Smooth muscle cell (in vitro differentiated cells): ENCODE results near the gene SCCPDH. TPM values are rescaled to one million over a fixed set of nuclear protein-coding genes. Genes with fewer than 3 reads are reported as not detected.

Experiments used
- DNase-seq: peaks from one replicate; lab custom pipeline; 2025; ENCODE audit not compliant: unreplicated experiment; lab: John Stamatoyannopoulos, UW
- H2AFZ ChIP-seq: fragments of 200-600 bp; sonication (generic); 2 replicates; pipeline ENCODE4 v1.6.0; 2016; ENCODE audit warnings: antibody characterized with exemption, low read depth, mild to moderate bottlenecking
- H3F3A ChIP-seq: fragments of 200-600 bp; sonication (generic); 2 replicates; pipeline ENCODE4 v1.6.0; 2017; ENCODE audit warnings: antibody characterized with exemption, low read depth
- H3K27ac ChIP-seq: fragments of 200-600 bp; sonication (generic); 2 replicates; pipeline ENCODE4 v1.5.1; 2016; ENCODE audit warnings: low read depth, mild to moderate bottlenecking
- H3K27me3 ChIP-seq: fragments of 200-600 bp; sonication (generic); 2 replicates; pipeline ENCODE4 v1.6.1; 2016; ENCODE audit warnings: low read depth, mild to moderate bottlenecking
- H3K36me3 ChIP-seq: fragments of 200-600 bp; sonication (generic); 2 replicates; pipeline ENCODE4 v1.5.1; 2016; ENCODE audit warnings: low read depth
- H3K4me1 ChIP-seq: fragments of 200-600 bp; sonication (generic); 2 replicates; pipeline ENCODE4 v1.5.1; 2016; ENCODE audit warnings: low read depth
- H3K4me2 ChIP-seq: fragments of 200-600 bp; sonication (generic); 2 replicates; pipeline ENCODE4 v1.6.0; 2016; ENCODE audit warnings: mild to moderate bottlenecking
- H3K4me3 ChIP-seq: fragments of 200-600 bp; sonication (generic); 2 replicates; pipeline ENCODE4 v1.5.1; 2016; ENCODE audit warnings: mild to moderate bottlenecking
- H3K79me2 ChIP-seq: fragments of 200-600 bp; sonication (generic); 2 replicates; pipeline ENCODE4 v1.6.0; 2016; ENCODE audit warnings: low read depth, mild to moderate bottlenecking
- H3K9ac ChIP-seq: fragments of 200-600 bp; sonication (generic); 2 replicates; pipeline ENCODE4 v1.6.0; 2016; ENCODE audit warnings: low read depth
- H3K9me3 ChIP-seq: fragments of 200-600 bp; sonication (generic); replicated peaks from 2 replicates; pipeline ENCODE4 v1.5.1; 2016; ENCODE audit warnings: low read depth
- H4K20me1 ChIP-seq: fragments of 200-600 bp; sonication (generic); 2 replicates; pipeline ENCODE4 v1.6.0; 2016; ENCODE audit warnings: low read depth
- WGBS: methylation state at CpG from one replicate; pipeline ENCODE4 v1.1.7; 2016; ENCODE audit warnings: low lambda C conversion rate; 5-methylcytosine and 5-hydroxymethylcytosine counted together
- polyA plus RNA-seq: library from polyadenylated mRNA; unstranded; fragments of >200 nt; fragmentation: Nextera tagmentation; extraction: Ambion mirVana; gene quantifications from 2 replicates; pipeline ENCODE4 v1.2.1, GENCODE V29; 2016
- total RNA-seq: library from RNA; depleted of rRNA; stranded (reverse); fragments of >200 nt; gene quantifications from 2 replicates; pipeline ENCODE4 v1.2.3, GENCODE V29; 2014
- TF ChIP-seq, protein P1 (sequence below): fragments of 200-600 bp; sonication (generic); IDR thresholded peaks from 2 replicates; pipeline ENCODE4 v1.5.1; 2017; ENCODE audit warnings: borderline replicate concordance, mild to moderate bottlenecking, antibody characterized with exemption; ENCODE audit not compliant: insufficient read depth, poor library complexity, severe bottlenecking

SCCPDH gene
- total and polyA plus RNA-seq, 2 experiments from 2014 or later = 19.6 to 27.0 TPM

DNA sequence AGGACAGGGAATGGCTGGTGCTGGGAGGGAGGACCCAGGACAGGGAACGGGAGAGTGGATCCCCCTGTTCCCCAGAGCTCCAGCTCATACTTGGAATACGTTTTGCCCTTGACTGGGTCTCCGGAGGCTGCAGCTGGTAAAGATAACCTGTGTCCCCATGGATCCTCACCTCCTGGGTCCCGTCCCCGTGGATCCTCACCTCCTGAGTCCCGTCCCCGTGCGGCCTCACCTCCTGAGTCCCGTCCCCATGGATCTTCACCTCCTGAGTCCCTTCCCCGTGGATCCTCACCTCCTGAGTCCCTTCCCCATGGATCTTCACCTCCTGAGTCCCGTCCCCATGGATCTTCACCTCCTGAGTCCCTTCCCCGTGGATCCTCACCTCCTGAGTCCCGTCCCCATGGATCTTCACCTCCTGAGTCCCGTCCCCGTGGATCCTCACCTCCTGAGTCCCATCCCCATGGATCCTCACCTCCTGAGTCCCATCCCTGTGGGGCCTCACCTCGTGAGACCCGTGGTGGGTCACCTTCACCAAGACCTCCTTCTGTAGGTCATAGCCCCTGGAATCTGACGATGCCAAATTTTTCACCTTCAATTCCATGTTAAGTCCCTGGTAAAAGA, 61.4 kb downstream of the SCCPDH start:
- Histone ChIP-seq H3K4me2 (no peak overlapping the region), H3K27ac (no peak overlapping the region), H3K27me3 (no peaks in the 10 kb centered on the region), H3K79me2 (no peaks in the 10 kb centered on the region), H2AFZ (no peak overlapping the region), H4K20me1 (no peaks in the 10 kb centered on the region), H3K4me3 (no peak overlapping the region), H3K9me3 (no peaks in the 10 kb centered on the region), H3K4me1 (no peaks in the 10 kb centered on the region), H3K9ac (no peak overlapping the region), H3F3A (no peaks in the 10 kb centered on the region), H3K36me3 (no peaks in the 10 kb centered on the region)
- no peak for DNase-seq
- TF ChIP-seq, protein P1, sequence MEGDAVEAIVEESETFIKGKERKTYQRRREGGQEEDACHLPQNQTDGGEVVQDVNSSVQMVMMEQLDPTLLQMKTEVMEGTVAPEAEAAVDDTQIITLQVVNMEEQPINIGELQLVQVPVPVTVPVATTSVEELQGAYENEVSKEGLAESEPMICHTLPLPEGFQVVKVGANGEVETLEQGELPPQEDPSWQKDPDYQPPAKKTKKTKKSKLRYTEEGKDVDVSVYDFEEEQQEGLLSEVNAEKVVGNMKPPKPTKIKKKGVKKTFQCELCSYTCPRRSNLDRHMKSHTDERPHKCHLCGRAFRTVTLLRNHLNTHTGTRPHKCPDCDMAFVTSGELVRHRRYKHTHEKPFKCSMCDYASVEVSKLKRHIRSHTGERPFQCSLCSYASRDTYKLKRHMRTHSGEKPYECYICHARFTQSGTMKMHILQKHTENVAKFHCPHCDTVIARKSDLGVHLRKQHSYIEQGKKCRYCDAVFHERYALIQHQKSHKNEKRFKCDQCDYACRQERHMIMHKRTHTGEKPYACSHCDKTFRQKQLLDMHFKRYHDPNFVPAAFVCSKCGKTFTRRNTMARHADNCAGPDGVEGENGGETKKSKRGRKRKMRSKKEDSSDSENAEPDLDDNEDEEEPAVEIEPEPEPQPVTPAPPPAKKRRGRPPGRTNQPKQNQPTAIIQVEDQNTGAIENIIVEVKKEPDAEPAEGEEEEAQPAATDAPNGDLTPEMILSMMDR = no peak
- 86% methylated on average over 18 of the region's 18 CpGs for WGBS

DNA sequence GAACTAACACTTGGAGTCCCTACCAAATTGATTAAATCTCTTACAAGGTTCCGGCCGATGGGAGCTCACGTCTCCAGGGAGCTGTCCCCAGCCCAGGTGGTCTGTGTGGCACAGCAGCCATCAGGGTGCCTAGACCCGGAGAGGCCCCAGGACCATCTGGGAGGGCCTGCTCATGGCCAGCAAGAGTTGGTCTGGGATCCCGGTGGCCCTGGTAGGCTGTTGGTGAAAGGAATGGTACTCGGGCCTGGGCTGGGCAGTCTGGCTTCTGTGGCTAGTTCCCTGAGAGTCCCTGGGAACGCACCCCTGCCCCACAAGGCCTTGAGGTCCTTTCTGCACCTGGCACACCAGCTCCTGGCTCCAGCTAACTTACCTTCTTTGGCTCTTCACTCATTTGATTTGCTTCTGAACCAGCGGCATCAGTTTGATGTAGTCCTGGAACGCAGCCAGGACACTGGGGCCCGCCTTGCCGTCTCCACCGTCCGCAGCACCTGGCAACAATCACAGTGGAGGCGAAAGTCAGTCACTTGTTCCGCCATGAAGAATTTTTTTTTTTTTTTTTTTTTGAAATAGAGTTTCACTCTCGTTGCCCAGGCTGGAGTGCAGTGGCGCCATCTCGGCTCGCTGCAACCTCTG, 62.5 kb downstream of the SCCPDH start:
- Histone ChIP-seq H3K9ac (no peak overlapping the region), H3K4me1 (no peaks in the 10 kb centered on the region), H3K9me3 (no peaks in the 10 kb centered on the region), H4K20me1 (no peaks in the 10 kb centered on the region), H3K27ac (no peak overlapping the region), H3K4me2 (no peak overlapping the region), H3K79me2 (no peaks in the 10 kb centered on the region), H3F3A (no peaks in the 10 kb centered on the region), H3K4me3 (no peak overlapping the region), H3K27me3 (no peaks in the 10 kb centered on the region), H2AFZ (no peak overlapping the region), H3K36me3 (no peaks in the 10 kb centered on the region)
- 94% methylated on average over 19 of the region's 19 CpGs for WGBS
- DNase-seq = no peak
- TF ChIP-seq, protein P1 = no peak

GRCh38 chr1:246787781-246788513, 63.7 kb downstream of the SCCPDH start:
- 97% methylated on average over 12 of the region's 12 CpGs for WGBS

More at GRCh38 chr1:246787781-246788513, 63.7 kb downstream of the SCCPDH start:
- no peaks in the 10 kb centered on the region for H3K4me1 ChIP-seq
- H2AFZ ChIP-seq = no peak overlapping the region
- TF ChIP-seq, protein P1 = no peak
- no peaks in the 10 kb centered on the region for H3K9me3 ChIP-seq
- H3F3A ChIP-seq = no peaks in the 10 kb centered on the region
- no peaks in the 10 kb centered on the region for H3K79me2 ChIP-seq
- H3K4me3 ChIP-seq = no peak overlapping the region
- no peak overlapping the region for H3K27ac ChIP-seq
- no peaks in the 10 kb centered on the region for H3K36me3 ChIP-seq
- no peaks in the 10 kb centered on the region for H4K20me1 ChIP-seq
- no peak overlapping the region for H3K4me2 ChIP-seq
- no peak overlapping the region for H3K9ac ChIP-seq
- H3K27me3 ChIP-seq = no peaks in the 10 kb centered on the region
- DNase-seq = no peak
